Measurements from ENCODE around the gene TLR6.
A peak's percentile ranks its signal among the peaks of the same experiment; 100 is the strongest.
"Not testable (repeated sequence)": the region's sequence is repeated elsewhere in the genome, so short reads cannot be mapped to it uniquely, and the experiment has no call there.

TLR6 gene

DNA sequence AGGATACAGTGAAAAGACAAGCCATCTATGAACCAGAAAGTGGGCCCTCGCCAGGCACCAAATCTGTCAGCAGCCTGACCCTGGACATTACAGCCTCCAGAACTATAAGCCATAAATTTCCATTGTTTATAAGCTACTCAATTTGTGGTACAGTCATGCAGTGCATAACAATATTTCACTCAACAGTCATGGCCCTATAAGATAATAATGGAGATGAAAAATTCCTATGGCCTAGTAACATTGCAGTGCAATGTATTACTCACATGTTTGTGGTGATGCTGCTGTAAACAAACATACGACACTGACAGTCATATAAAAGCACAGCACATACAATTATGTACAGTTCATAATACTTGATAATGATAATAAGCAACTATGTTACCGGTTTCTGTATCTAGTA, 34.9 kb downstream of the TLR6 start:
- TF ChIP-seq, protein P1, sequence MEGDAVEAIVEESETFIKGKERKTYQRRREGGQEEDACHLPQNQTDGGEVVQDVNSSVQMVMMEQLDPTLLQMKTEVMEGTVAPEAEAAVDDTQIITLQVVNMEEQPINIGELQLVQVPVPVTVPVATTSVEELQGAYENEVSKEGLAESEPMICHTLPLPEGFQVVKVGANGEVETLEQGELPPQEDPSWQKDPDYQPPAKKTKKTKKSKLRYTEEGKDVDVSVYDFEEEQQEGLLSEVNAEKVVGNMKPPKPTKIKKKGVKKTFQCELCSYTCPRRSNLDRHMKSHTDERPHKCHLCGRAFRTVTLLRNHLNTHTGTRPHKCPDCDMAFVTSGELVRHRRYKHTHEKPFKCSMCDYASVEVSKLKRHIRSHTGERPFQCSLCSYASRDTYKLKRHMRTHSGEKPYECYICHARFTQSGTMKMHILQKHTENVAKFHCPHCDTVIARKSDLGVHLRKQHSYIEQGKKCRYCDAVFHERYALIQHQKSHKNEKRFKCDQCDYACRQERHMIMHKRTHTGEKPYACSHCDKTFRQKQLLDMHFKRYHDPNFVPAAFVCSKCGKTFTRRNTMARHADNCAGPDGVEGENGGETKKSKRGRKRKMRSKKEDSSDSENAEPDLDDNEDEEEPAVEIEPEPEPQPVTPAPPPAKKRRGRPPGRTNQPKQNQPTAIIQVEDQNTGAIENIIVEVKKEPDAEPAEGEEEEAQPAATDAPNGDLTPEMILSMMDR (IDR thresholded peaks at IDR 0.05; ENCODE audit: extremely low read depth, missing control alignments) = no peak

DNA sequence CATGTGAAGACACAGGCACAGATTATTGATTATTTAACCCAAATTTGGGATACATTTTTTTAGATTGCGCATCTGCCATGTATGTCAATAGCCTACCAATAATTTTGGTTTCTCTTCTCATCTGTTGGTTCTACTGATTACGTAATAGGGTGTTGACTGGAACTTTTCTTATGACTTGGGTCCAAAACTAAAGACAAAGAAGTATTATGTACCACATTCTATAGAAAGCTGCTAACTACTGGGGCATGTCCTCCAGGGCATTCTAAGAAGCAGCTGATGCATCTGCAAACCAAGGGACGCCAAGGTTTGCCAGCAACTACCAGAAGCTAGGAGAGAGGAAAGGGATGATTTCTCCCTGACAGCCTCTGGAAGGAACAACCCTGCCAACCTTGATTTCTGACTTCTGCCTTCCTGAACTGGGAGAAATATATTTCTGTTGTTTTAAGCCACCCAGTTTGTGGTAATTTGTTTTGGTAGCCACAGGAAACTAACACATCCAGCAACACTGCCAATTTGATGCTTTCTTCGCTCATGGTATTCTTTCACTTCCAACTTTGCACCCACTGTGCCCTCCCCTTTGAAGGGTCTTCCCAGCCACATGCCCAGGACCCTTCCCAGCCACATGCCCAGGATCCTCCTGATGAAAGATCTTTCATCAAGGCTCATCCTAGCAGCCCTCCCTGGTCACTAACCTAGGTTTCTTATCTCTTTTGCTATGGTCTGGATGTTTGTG, 36.1 kb downstream of the TLR6 start:
- TF ChIP-seq, protein P1 (IDR thresholded peaks at IDR 0.05; ENCODE audit: extremely low read depth, missing control alignments) = no peak
- peak; percentile 79 for DNase-seq (ENCODE audit: low spot score)

More for the DNA sequence above, 34.9 kb downstream of the TLR6 start:
- no peak for DNase-seq (ENCODE audit: low spot score)

DNA sequence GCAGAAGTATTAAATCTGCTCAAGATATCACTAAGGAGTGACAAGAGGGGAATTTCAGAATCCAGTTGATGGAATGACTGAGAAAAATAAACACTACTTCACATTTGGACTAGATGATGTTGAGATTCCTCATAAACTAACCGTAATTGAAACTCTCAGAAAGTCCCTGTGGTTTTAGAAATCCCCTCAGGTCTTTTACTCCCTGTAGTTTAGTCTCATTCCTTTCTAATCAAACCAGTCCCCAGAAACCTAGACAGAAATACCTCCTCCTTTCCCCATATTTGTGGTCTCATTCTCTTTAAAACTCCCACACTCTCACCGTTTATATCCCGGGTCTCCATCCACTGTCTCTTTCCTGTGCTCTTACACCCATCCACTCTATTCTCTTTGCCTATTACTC, 37.0 kb downstream of the TLR6 start:
- DNase-seq (ENCODE audit: low spot score) = peak; percentile 53
- TF ChIP-seq, protein P1 (IDR thresholded peaks at IDR 0.05; ENCODE audit: extremely low read depth, missing control alignments) = no peak

DNA sequence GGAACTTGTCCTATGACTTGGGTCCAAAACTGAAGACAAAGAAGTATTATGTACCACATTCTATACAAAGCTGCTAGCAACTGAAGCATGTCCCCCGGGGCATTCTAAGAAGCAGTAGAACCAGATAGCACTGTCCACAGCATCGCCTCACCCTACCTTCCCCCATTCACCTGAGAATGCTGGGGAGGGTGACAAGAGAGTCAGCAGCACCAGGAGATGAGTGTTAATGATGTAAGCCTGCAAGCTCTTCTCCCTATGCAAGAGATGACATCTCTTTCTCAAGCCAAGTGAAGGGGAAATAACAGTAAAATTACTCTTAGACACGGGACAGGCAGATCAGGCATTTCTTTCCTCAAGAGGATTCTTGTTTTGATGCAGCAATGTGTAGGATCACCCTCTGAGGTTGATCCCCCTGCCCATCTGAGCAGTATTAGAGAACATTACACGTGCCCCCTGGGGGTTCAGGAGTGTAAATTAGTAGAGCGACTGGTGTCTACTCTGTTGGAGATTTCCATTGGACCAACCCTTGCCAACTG, 38.1 kb downstream of the TLR6 start:
- peak; percentile 75 for DNase-seq (ENCODE audit: low spot score)
- TF ChIP-seq, protein P1 (IDR thresholded peaks at IDR 0.05; ENCODE audit: extremely low read depth, missing control alignments) = no peak

DNA sequence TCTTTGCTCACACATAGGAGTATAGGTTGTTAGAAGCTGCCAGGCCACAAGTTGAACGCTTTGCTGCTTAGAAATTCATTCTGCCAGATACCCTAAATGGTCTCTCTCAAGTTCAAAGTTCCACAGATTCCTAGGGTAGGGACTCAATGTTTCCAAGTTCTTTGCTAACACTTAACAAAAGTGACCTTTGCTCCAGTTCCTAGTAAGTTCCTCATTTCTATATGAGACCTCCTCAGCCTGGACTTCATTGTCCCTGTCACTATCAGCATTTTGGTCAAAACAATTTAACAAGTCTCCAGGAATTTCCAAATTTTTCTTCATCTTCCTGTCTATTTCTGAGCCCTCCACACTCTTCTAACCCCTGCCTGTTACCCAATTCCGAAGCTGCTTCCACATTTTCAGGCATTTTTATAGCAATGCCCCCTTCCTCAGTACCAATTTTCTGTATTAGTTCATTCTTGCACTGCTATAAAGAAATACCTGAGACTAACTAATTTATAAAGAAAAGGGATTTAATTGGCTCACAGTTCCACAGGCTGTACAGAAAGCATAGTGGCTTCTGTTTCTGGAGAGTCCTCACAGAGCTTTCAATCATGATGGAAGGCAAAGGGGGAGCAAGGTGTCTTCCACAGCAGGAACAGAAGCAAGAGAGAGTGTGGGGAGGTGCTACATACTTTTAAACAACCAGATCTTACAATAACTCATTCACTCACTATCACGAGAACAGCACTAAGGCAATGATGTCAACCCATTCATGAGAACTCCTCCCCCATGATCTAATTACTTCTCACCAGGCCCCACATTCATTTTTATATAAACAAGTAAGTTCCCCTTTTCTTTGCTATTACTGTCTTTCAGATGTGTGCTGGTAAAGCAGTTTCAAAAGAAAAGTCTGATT, 40.5 kb downstream of the TLR6 start:
- DNase-seq (ENCODE audit: low spot score) = peak; percentile 54
- TF ChIP-seq, protein P1 (IDR thresholded peaks at IDR 0.05; ENCODE audit: extremely low read depth, missing control alignments) = no peak

DNA sequence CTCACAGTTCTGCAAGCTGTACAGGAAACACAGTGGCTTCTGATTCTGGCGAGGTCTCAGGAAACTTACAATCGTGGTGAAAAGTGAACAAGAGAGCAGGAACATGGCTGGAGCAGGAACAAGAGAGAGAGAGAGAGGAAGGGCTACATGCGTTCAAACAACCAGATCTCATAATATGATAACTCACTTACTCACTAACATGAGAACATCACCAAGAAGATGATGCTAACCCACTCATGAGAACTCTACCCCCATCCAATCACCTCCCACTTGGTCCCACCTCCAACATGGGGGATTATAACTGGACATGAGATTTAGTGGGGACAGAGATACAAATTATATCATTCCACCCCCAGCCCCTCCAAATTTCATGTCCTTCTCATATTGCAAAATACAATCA, 42.2 kb downstream of the TLR6 start:
- DNase-seq (ENCODE audit: low spot score) = no peak
- TF ChIP-seq, protein P1 (IDR thresholded peaks at IDR 0.05; ENCODE audit: extremely low read depth, missing control alignments) = no peak

DNA sequence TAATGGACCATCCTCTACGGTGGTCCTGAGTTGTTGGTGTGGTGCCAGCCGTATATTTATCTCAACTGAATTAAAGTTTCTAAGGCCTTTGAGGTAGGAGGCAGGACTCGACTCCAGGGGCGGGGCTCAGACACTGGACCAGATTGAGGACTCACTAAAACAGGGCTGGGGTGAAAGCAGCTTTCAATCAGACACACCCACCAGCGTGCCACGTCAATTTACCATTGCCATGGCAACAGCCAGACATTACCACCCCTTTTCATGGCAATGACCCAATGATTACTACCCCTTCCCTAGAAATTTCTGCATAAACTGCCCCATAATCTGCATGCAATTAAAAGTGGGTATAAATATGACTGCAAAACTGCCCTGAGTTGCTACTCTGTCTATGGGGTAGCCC, 45.3 kb downstream of the TLR6 start:
- TF ChIP-seq, protein P1 (IDR thresholded peaks at IDR 0.05; ENCODE audit: extremely low read depth, missing control alignments) = no peak
- no peak for DNase-seq (ENCODE audit: low spot score)

DNA sequence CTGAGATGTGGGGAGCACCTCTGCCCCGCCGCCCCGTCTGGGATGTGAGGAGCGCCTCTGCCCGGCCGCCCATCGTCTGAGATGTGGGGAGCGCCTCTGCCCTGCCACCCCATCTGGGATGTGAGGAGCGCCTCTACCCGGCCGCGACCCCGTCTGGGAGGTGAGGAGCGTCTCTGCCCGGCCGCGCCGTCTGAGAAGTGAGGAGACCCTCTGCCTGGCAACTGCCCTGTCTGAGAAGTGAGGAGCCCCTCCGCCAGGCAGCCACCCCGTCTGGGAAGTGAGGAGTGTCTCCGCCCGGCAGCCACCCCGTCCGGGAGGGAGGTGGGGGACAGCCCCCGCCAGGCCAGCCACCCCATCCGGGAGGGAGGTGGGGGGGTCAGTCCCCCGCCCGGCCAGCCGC, 49.2 kb downstream of the TLR6 start:
- not testable (repeated sequence) for DNase-seq (ENCODE audit: low spot score)

DNA sequence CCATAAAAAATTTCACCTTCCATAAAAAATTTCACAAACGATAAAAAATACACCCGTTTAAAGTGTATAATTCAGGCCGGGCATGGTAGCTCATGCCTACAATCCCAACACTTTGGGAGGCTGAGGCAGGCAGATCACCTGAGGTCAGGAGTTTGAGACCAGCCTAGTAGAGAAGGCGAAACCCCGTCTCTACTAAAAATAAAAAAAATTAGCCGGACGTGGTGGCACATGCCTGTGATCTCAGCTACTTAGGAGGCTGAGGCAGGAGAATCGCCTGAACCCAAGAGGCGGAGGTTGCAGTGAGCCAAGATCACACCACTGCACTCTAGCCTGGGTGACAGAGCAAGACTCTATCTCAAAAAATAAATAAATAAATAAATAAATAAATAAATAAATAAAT, 50.4 kb downstream of the TLR6 start:
- not testable (repeated sequence) for DNase-seq (ENCODE audit: low spot score)

All from GM20000 (cell line).